ENCODE measurements around the gene MYOT. TPM values are rescaled to one million over a fixed set of nuclear protein-coding genes. Genes with fewer than 3 reads are reported as not detected.

The MYOT gene
- total and polyA plus RNA-seq, 10 of the 15 experiments (the other 5 are each of a cell fraction or from before 2014, with no cell fraction given) = 0.15 to 1.5 (median 0.53) TPM; not detected in 5

- Histone ChIP-seq H3K36me3 (ENCODE audit: control insufficient read depth in 2 of 2, insufficient read depth in 2 of 2, low read length in 1 of 2) (no peaks in the 10 kb centered on the region), H3K27ac (ENCODE audit: control insufficient read depth, insufficient read depth) (no peak overlapping the region), H3K9ac (ENCODE audit: control insufficient read depth, insufficient read depth, low read length) (no peak overlapping the region), H3K79me2 (ENCODE audit: control insufficient read depth, insufficient read depth, low read length) (no peaks in the 10 kb centered on the region), H4K20me1 (ENCODE audit: control insufficient read depth, insufficient read depth) (no peaks in the 10 kb centered on the region), H3K4me1 (ENCODE audit: control insufficient read depth, insufficient read depth, low read length) (no peaks in the 10 kb centered on the region), H3K27me3 (replicated peaks in 1 of 2; ENCODE audit: control insufficient read depth in 2 of 2, insufficient read depth in 2 of 2, low read length in 1 of 2) (no peaks in the 10 kb centered on the region), H3K4me3 (no peak overlapping the region), H3K9me3 (replicated peaks; ENCODE audit: control insufficient read depth, insufficient read depth, low read length) (no peaks in the 10 kb centered on the region), H2AFZ (ENCODE audit: control insufficient read depth, low read depth, low read length) (no peak overlapping the region), H3K4me2 (ENCODE audit: control insufficient read depth, insufficient read depth) (no peak overlapping the region)
- ChIA-PET POLR2A (no interaction called here), SMC1A (ENCODE audit: uncharacterized antibody, unreplicated experiment) (no interaction called here), RAD21 (ENCODE audit: unreplicated experiment) (no interaction called here), CTCF (no interaction called here)
- BruUV-seq (replicated peaks) = no TSS peak
- DNase-seq (ENCODE audit: low read depth, low spot score) (no peak), ATAC-seq (no peak), FAIRE-seq (no peak)
- TF ChIP-seq, protein P1, sequence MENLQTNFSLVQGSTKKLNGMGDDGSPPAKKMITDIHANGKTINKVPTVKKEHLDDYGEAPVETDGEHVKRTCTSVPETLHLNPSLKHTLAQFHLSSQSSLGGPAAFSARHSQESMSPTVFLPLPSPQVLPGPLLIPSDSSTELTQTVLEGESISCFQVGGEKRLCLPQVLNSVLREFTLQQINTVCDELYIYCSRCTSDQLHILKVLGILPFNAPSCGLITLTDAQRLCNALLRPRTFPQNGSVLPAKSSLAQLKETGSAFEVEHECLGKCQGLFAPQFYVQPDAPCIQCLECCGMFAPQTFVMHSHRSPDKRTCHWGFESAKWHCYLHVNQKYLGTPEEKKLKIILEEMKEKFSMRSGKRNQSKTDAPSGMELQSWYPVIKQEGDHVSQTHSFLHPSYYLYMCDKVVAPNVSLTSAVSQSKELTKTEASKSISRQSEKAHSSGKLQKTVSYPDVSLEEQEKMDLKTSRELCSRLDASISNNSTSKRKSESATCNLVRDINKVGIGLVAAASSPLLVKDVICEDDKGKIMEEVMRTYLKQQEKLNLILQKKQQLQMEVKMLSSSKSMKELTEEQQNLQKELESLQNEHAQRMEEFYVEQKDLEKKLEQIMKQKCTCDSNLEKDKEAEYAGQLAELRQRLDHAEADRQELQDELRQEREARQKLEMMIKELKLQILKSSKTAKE (IDR thresholded peaks at IDR 0.05; ENCODE audit: low read depth, poor library complexity, severe bottlenecking) = no peak
- TF ChIP-seq, protein P2, sequence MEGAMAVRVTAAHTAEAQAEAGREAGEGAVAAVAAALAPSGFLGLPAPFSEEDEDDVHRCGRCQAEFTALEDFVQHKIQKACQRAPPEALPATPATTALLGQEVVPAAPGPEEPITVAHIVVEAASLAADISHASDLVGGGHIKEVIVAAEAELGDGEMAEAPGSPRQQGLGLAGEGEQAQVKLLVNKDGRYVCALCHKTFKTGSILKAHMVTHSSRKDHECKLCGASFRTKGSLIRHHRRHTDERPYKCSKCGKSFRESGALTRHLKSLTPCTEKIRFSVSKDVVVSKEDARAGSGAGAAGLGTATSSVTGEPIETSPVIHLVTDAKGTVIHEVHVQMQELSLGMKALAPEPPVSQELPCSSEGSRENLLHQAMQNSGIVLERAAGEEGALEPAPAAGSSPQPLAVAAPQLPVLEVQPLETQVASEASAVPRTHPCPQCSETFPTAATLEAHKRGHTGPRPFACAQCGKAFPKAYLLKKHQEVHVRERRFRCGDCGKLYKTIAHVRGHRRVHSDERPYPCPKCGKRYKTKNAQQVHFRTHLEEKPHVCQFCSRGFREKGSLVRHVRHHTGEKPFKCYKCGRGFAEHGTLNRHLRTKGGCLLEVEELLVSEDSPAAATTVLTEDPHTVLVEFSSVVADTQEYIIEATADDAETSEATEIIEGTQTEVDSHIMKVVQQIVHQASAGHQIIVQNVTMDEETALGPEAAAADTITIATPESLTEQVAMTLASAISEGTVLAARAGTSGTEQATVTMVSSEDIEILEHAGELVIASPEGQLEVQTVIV (IDR thresholded peaks at IDR 0.05; ENCODE audit: borderline replicate concordance, partially characterized antibody) = no peak
- TF ChIP-seq FOS (IDR thresholded peaks at IDR 0.05; ENCODE audit: borderline replicate concordance, extremely low read depth, insufficient read length) = no peak
- no peak for TF ChIP-seq HDGF (IDR thresholded peaks at IDR 0.05)
- no peak for TF ChIP-seq ZNF24 (IDR thresholded peaks at IDR 0.05)
- TF ChIP-seq, protein P3, sequence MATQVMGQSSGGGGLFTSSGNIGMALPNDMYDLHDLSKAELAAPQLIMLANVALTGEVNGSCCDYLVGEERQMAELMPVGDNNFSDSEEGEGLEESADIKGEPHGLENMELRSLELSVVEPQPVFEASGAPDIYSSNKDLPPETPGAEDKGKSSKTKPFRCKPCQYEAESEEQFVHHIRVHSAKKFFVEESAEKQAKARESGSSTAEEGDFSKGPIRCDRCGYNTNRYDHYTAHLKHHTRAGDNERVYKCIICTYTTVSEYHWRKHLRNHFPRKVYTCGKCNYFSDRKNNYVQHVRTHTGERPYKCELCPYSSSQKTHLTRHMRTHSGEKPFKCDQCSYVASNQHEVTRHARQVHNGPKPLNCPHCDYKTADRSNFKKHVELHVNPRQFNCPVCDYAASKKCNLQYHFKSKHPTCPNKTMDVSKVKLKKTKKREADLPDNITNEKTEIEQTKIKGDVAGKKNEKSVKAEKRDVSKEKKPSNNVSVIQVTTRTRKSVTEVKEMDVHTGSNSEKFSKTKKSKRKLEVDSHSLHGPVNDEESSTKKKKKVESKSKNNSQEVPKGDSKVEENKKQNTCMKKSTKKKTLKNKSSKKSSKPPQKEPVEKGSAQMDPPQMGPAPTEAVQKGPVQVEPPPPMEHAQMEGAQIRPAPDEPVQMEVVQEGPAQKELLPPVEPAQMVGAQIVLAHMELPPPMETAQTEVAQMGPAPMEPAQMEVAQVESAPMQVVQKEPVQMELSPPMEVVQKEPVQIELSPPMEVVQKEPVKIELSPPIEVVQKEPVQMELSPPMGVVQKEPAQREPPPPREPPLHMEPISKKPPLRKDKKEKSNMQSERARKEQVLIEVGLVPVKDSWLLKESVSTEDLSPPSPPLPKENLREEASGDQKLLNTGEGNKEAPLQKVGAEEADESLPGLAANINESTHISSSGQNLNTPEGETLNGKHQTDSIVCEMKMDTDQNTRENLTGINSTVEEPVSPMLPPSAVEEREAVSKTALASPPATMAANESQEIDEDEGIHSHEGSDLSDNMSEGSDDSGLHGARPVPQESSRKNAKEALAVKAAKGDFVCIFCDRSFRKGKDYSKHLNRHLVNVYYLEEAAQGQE (IDR thresholded peaks at IDR 0.05; ENCODE audit: low read depth, low read length) = no peak
- no peak for TF ChIP-seq MEF2A (IDR thresholded peaks at IDR 0.05; ENCODE audit: insufficient read depth, low read depth, low read length)
- no peak for TF ChIP-seq RELA (IDR thresholded peaks at IDR 0.05; ENCODE audit: borderline replicate concordance, partially characterized antibody)
- TF ChIP-seq EP300 (IDR thresholded peaks at IDR 0.05; ENCODE audit: borderline replicate concordance in 1 of 2, control insufficient read depth in 1 of 2, low read depth in 2 of 2, low read length in 2 of 2) = no peak
- TF ChIP-seq, protein P4, sequence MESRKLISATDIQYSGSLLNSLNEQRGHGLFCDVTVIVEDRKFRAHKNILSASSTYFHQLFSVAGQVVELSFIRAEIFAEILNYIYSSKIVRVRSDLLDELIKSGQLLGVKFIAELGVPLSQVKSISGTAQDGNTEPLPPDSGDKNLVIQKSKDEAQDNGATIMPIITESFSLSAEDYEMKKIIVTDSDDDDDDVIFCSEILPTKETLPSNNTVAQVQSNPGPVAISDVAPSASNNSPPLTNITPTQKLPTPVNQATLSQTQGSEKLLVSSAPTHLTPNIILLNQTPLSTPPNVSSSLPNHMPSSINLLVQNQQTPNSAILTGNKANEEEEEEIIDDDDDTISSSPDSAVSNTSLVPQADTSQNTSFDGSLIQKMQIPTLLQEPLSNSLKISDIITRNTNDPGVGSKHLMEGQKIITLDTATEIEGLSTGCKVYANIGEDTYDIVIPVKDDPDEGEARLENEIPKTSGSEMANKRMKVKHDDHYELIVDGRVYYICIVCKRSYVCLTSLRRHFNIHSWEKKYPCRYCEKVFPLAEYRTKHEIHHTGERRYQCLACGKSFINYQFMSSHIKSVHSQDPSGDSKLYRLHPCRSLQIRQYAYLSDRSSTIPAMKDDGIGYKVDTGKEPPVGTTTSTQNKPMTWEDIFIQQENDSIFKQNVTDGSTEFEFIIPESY (IDR thresholded peaks at IDR 0.05) = no peak
- no peak for TF ChIP-seq JUNB (IDR thresholded peaks at IDR 0.05)
- TF ChIP-seq ZNF207 (IDR thresholded peaks at IDR 0.05; ENCODE audit: borderline replicate concordance) = no peak
- no peak for TF ChIP-seq SPI1 (IDR thresholded peaks at IDR 0.05; ENCODE audit: borderline replicate concordance, insufficient read depth, low read depth, low read length)
- TF ChIP-seq EED (IDR thresholded peaks at IDR 0.05; ENCODE audit: low read depth) = no peak
- no peak for TF ChIP-seq MEF2B (IDR thresholded peaks at IDR 0.05; ENCODE audit: partially characterized antibody, poor library complexity, severe bottlenecking)
- 100% methylated on average over 2 of the region's 2 CpGs for WGBS (ENCODE audit: insufficient coverage, insufficient replicate concordance, low lambda C conversion rate, missing lambda C conversion rate)
- intact Hi-C loops (cut with micrococcal nuclease; ENCODE audit: unreplicated experiment) (no loop called here), in situ Hi-C loops (cut with MboI) (no loop called here)
Observed at GRCh38 chr5:137831105-137831504, 36.6 kb upstream of the MYOT start.
